ENCODE measurements around the gene ADH4. TPM values are rescaled to one million over a fixed set of nuclear protein-coding genes. Genes with fewer than 3 reads are reported as not detected.
"Not testable (repeated sequence)": the region's sequence is repeated elsewhere in the genome, so short reads cannot be mapped to it uniquely, and the experiment has no call there.

ADH4 gene
- total RNA-seq, 4 donors from 2014 or later, result 1.2 to 5.6 (median 3.6) TPM

GRCh38 chr4:99082192-99082591 is 61.9 kb downstream of the ADH4 start:
- no peak for TF ChIP-seq CTCF (IDR thresholded peaks at IDR 0.05)
- ATAC-seq (ENCODE audit: low FRiP score) (no peak), DNase-seq (ENCODE audit: low spot score) (no peak)

- not testable (repeated sequence) for ATAC-seq (ENCODE audit: low FRiP score); DNase-seq (ENCODE audit: low spot score)
Observed at GRCh38 chr4:99080869-99081268, 63.2 kb downstream of the ADH4 start.

- DNase-seq (ENCODE audit: low spot score) (no peak), ATAC-seq (ENCODE audit: low FRiP score) (no peak)
- no peak for TF ChIP-seq CTCF (IDR thresholded peaks at IDR 0.05)
Observed at GRCh38 chr4:99079625-99080295, 64.3 kb downstream of the ADH4 start.

GRCh38 chr4:99078931-99079624 is 65.0 kb downstream of the ADH4 start:
- TF ChIP-seq CTCF (IDR thresholded peaks at IDR 0.05), result no peak
- ATAC-seq (ENCODE audit: low FRiP score), result no peak
- DNase-seq (ENCODE audit: low spot score), result no peak

GRCh38 chr4:99078336-99078735 is 65.8 kb downstream of the ADH4 start:
- no peak for ATAC-seq (ENCODE audit: low FRiP score)
- TF ChIP-seq CTCF (IDR thresholded peaks at IDR 0.05), result no peak
- DNase-seq (ENCODE audit: low spot score), result no peak

- ATAC-seq (ENCODE audit: low FRiP score), result no peak
- no peak for DNase-seq (ENCODE audit: low spot score)
- no peak for TF ChIP-seq CTCF (IDR thresholded peaks at IDR 0.05)
Observed at GRCh38 chr4:99077177-99077576, 66.9 kb downstream of the ADH4 start.

- TF ChIP-seq CTCF (IDR thresholded peaks at IDR 0.05), result no peak
- ATAC-seq (ENCODE audit: low FRiP score) (no peak), DNase-seq (ENCODE audit: low spot score) (no peak)
Observed at GRCh38 chr4:99076292-99076976, 67.7 kb downstream of the ADH4 start.

Measured in omental fat pad (tissue), 4 donors.